BE2C (cell line): ENCODE measurements around the gene ATF5.

ENCODE experiments used
- DNase-seq: peaks from one replicate; pipeline ENCODE4 v3.0.0-alpha.2; 2020
- H3K27me3 ChIP-seq: fragments of 250-450 bp; sonication (Bioruptor Pico); 2 replicates; pipeline ENCODE4 v1.5.1; 2020; ENCODE audit warnings: mild to moderate bottlenecking
- H3K36me3 ChIP-seq: fragments of 250-450 bp; sonication (Bioruptor Pico); 2 replicates; pipeline ENCODE4 v1.5.1; 2020; ENCODE audit warnings: mild to moderate bottlenecking
- H3K4me1 ChIP-seq: fragments of 250-450 bp; sonication (Bioruptor Pico); 2 replicates; pipeline ENCODE4 v1.5.1; 2020
- H3K4me3 ChIP-seq: 2 replicates; pipeline ENCODE4 v1.5.1; 2011; ENCODE audit warnings: low read depth, low read length
- H3K9me3 ChIP-seq: fragments of 250-450 bp; sonication (Bioruptor Pico); 2 replicates; pipeline ENCODE4 v1.5.1; 2020
- CTCF ChIP-seq: IDR thresholded peaks from 2 replicates; pipeline ENCODE4 v1.5.1; 2012; ENCODE audit warnings: mild to moderate bottlenecking, low read depth, low read length

Gene ATF5

GRCh38 chr19:49904136-49904535, 24.9 kb upstream of the ATF5 start:
- no peak for DNase-seq
- H3K9me3 ChIP-seq, result no peaks in the 10 kb centered on the region
- H3K27me3 ChIP-seq, result no peaks in the 10 kb centered on the region
- H3K4me1 ChIP-seq, result no peaks in the 10 kb centered on the region
- no peak for TF ChIP-seq CTCF
- H3K4me3 ChIP-seq, result no peak overlapping the region
- H3K36me3 ChIP-seq, result peaks cover 32% of the 10 kb centered on the region

- no peaks in the 10 kb centered on the region for H3K27me3 ChIP-seq
- H3K9me3 ChIP-seq, result no peaks in the 10 kb centered on the region
- no peak overlapping the region for H3K4me3 ChIP-seq
- TF ChIP-seq CTCF, result no peak
- no peak for DNase-seq
- no peaks in the 10 kb centered on the region for H3K4me1 ChIP-seq
- H3K36me3 ChIP-seq, result peaks cover 58% of the 10 kb centered on the region
Observed at GRCh38 chr19:49906879-49907564, 22.0 kb upstream of the ATF5 start.

- DNase-seq, result no peak
- Histone ChIP-seq H3K4me1 (no peaks in the 10 kb centered on the region), H3K4me3 (no peak overlapping the region), H3K9me3 (no peaks in the 10 kb centered on the region), H3K36me3 (peaks cover 67% of the 10 kb centered on the region), H3K27me3 (no peaks in the 10 kb centered on the region)
- TF ChIP-seq CTCF, result no peak
Observed at GRCh38 chr19:49907745-49908446, 21.1 kb upstream of the ATF5 start.

GRCh38 chr19:49908480-49909420, 20.3 kb upstream of the ATF5 start:
- H3K4me3 ChIP-seq, result no peak overlapping the region
- H3K4me1 ChIP-seq, result no peaks in the 10 kb centered on the region
- no peaks in the 10 kb centered on the region for H3K27me3 ChIP-seq
- no peaks in the 10 kb centered on the region for H3K9me3 ChIP-seq
- H3K36me3 ChIP-seq, result peaks cover 75% of the 10 kb centered on the region
- DNase-seq, result no peak
- no peak for TF ChIP-seq CTCF

GRCh38 chr19:49910179-49910578, 18.8 kb upstream of the ATF5 start:
- Histone ChIP-seq H3K9me3 (no peaks in the 10 kb centered on the region), H3K36me3 (peaks cover 87% of the 10 kb centered on the region)
- DNase-seq, result no peak

More at GRCh38 chr19:49910179-49910578, 18.8 kb upstream of the ATF5 start:
- no peak for TF ChIP-seq CTCF
- Histone ChIP-seq H3K27me3 (no peaks in the 10 kb centered on the region), H3K4me1 (no peaks in the 10 kb centered on the region), H3K4me3 (no peak overlapping the region)
